ENCODE results near the gene TBC1D7.

- TF ChIP-seq CTCF (IDR thresholded peaks at IDR 0.05) (no peak), POLR2A (IDR thresholded peaks at IDR 0.05) (no peak)
These were observed 31.8 kb downstream of the TBC1D7 start for GRCh38 chr6:13296536-13296997.

Measured in uterus (tissue), 2 donors.